HT-29 (cell line): ENCODE measurements around the gene FZR1. TPM values are rescaled to one million over a fixed set of nuclear protein-coding genes. Genes with fewer than 3 reads are reported as not detected.
"Not testable (repeated sequence)": the region's sequence is repeated elsewhere in the genome, so short reads cannot be mapped to it uniquely, and the experiment has no call there.

Source experiments
- DNase-seq: peaks from one replicate; pipeline ENCODE4 v3.0.0-alpha.2; 2015; ENCODE audit warnings: low spot score
- total RNA-seq: library from RNA; depleted of rRNA; stranded (reverse); fragments of >200 nt; shearing (Covaris generic); gene quantifications from 2 replicates; pipeline ENCODE4 v1.2.3, GENCODE V29; 2014

FZR1 gene
- total RNA-seq, 1 experiment from 2014 or later = 62.5 TPM

DNA sequence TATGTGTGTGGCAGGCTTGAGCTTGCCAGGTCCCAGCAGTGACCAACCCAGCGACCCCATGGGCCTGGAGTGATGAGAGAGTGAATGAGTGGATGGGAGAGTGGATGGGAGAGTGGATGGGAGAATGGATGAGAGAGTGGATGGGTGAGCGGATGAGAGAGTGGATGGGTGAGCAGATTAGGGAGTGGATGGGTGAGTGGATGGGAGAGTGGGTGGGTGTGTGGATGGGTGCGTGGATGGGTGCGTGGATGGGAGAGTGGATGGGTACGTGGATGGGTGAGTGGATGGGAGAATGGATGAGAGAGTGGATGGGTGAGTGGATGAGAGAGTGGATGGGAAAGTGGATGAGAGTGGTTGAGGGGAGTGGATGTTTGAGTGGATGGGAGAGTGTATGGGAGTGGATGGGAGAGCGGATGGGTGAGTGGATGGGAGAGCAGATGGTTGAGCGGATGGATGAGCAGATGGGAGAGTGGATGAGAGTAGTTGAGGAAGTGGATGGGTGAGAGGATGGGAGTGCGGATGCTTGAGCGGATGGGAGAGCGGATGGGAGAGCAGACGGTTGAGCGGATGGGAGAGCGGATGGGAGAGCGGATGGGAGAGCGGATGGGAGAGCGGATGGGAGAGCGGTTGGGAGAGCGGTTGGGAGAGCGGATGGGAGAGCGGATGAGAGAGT, 22.6 kb downstream of the FZR1 start:
- no peak for DNase-seq

DNA sequence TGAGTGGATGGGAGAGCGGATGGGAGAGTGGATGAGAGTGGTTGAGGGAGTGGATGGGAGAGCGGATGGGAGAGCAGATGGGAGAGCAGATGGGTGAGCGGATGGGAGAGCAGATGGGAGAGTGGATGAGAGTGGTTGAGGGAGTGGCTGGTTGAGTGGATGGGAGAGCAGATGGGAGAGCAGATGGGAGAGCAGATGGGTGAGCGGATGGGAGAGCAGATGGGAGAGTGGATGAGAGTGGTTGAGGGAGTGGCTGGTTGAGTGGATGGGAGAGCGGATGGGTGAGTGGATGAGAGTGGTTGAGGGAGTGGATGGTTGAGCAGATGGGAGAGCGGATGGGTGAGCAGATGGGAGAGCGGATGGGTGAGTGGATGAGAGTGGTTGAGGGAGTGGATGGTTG, 23.2 kb downstream of the FZR1 start:
- DNase-seq = not testable (repeated sequence)

DNA sequence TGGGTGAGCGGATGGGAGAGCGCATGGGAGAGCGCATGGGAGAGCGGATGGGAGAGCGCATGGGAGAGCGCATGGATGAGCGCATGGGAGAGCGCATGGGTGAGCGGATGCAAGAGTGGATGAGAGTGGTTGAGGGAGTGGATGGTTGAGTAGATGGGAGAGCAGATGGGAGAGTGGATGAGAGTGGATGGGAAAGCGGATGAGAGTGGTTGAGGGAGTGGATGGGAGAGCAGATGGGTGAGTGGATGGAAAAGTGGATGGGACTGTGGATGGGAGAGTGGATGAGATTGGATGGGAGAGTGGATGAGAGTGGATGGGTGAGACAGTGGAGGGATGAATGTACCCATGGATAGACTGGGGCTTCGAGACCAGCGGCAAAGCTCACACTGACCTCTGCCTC, 24.3 kb downstream of the FZR1 start:
- no peak for DNase-seq

DNA sequence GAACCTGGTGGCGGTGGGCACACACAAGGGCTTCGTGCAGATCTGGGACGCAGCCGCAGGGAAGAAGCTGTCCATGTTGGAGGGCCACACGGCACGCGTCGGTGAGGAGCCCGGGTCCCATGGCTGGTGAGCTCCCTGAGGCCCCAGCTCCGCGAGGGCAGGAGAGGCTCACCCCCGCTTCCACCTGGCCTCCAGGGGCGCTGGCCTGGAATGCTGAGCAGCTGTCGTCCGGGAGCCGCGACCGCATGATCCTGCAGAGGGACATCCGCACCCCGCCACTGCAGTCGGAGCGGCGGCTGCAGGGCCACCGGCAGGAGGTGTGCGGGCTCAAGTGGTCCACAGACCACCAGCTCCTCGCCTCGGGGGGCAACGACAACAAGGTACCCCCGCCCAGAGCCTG, 25.6 kb downstream of the FZR1 start:
- DNase-seq = no peak

DNA sequence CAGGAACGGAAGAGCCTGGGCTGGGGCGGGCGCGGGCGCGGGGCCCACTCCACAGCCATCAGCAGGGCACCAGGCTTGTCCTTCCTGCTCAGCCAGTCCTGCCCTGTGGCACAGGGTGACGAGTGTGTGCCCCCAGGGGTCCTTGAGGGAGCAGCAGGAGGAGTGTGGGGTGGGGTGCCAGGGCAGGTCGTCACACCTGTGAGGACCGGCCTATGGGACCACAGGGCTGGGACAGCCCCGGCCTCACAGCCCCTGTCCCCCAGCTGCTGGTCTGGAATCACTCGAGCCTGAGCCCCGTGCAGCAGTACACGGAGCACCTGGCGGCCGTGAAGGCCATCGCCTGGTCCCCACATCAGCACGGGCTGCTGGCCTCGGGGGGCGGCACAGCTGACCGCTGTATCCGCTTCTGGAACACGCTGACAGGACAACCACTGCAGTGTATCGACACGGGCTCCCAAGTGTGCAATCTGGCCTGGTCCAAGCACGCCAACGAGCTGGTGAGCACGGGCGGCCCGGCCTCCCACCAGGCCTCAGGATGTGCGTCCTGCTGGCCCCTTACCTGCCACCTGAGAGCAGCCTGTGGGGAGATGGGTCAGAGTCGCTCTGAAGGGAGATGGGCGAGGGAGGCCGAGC, 26.2 kb downstream of the FZR1 start:
- no peak for DNase-seq

DNA sequence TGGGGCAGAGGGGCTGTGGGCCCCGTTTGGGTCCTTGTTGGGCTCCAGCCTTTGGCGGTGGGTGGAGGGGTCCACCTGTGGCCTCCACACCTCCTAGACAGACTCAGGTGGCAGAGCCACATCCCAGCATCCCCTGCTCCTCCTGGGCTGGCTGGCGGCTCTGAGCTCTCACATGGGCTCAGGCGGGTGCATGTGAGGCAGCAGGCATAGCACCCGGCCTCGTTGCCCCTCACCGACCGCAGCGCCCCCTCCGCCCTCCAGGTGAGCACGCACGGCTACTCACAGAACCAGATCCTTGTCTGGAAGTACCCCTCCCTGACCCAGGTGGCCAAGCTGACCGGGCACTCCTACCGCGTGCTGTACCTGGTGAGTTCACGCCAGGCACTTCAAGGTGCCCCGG, 26.9 kb downstream of the FZR1 start:
- no peak for DNase-seq

DNA sequence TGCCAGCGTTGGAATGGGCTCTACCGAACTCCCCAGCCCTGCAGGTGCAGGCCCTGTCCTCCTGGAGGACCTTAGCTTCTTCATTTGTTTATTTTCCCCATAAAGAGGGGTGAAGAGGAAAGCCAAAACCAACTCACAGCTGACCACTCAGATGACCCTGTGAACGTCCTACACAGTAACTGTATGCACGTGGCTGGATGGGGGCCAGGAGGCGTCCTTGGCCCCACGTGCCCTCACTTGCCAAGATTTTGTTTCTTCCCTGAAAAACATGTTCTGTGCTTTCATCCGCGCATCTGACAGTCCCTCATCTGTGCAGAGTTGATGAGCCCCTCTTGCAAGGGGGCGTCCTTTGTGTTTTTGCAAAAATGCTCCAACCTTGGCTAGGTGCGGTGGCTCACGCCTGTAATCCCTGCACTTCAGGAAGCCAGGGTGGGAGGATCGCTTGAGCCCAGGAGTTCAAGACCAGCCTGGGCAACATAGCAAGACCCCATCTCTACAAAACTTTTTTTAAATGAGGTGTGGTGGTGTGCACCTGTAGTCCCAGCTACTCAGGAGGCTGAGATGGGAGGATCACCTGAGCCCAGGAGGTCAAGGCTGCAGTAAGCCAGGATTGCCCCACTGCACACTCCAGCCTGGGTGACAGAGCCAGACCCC, 27.6 kb downstream of the FZR1 start:
- no peak for DNase-seq

DNA sequence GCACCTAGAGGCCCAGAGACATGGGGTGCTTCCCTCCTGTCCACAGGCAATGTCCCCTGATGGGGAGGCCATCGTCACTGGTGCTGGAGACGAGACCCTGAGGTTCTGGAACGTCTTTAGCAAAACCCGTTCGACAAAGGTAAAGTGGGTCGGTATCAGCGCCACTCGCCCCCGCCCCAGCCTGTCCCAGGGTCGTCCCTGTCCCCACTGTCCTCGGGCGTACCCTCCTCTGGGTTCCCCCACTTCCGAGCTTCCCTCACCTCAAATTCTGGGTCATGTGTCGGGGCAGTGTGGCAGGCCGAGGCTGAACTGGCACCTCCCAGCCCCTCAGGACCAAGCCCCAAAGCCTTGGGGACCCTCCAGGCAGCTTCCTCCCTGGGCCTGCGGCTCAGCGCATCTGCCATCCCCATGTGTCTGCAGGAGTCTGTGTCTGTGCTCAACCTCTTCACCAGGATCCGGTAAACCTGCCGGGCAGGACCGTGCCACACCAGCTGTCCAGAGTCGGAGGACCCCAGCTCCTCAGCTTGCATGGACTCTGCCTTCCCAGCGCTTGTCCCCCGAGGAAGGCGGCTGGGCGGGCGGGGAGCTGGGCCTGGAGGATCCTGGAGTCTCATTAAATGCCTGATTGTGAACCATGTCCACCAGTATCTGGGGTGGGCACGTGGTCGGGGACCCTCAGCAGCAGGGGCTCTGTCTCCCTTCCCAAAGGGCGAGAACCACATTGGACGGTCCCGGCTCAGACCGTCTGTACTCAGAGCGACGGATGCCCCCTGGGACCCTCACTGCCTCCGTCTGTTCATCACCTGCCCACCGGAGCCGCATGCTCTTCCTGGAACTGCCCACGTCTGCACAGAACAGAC, 28.5 kb downstream of the FZR1 start:
- no peak for DNase-seq

DNA sequence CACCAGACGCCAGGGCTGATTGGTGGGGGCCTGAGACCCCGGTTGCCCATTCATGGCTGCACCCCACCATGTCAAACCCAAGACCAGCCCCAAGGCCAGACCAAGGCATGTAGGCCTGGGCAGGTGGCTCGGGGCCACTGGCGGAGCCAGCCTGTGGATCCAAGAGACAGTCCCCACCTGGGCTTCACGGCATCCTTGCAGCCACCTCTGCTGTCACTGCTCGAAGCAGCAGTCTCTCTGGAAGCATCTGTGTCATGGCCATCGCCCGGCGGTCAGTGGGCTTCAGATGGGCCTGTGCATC, 29.1 kb downstream of the FZR1 start:
- no peak for DNase-seq

DNA sequence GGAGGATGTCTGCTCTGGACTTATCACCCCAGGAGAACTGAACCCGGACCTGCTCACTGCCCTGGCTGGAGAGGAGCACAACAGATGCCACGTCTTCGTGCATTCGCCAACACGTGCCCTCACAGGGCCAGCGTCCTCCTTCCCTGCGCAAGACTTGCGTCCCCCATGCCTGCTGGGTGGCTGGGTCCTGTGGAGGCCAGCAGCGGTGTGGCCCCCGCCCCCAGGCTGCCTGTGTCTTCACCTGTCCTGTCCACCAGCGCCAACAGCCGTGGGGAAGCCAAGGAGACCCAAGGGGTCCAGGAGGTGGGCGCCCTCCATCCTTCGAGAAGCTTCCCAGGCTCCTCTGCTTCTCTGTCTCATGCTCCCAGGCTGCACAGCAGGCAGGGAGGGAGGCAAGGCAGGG, 29.5 kb downstream of the FZR1 start:
- DNase-seq = no peak

DNA sequence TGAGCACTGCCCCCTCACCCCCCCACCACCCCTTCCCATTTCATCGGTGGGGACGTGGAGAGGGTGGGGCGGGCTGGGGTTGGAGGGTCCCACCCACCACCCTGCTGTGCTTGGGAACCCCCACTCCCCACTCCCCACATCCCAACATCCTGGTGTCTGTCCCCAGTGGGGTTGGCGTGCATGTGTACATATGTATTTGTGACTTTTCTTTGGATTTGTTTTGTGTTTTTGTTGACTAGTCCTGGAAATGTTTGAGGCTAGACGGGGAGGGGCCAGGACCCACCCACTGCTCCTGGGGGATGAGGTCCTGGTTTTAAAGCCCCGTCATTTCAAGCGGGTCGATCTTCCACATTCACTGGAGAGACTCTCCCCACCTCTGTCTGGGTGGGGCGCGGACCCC, 29.9 kb downstream of the FZR1 start:
- no peak for DNase-seq

DNA sequence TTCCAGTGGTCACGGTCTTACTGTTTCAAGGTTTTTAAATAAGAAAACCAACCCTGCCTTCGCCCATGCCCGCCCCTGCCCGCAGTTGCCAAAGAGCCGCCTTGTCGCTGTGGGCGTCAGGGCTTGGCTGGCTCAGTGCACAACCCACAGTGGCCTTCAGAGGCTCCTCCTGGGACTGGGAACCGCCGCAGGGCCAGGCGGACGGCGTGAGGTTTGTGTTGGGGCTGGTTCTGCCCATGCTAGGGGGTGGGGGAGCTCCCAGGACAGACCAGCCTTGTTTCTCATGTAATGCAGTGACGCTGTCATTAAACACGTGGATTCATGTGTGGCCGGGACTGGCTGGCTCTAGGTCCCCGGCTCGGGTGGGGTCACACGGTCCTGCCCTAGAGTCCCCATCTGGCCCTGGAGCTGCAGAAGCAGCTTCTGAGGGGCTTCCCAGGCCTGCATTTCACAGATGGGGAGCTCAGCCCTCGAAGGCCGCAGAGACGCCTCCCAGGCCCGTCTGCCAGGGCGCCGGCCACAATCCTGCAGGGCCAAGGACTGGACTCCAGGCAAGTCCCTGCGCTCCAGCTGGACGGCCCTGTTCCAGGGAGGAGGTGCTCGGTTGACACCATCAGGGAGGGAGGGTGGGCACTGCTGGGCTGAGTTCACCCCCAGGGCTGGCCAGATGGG, 30.5 kb downstream of the FZR1 start:
- no peak for DNase-seq

DNA sequence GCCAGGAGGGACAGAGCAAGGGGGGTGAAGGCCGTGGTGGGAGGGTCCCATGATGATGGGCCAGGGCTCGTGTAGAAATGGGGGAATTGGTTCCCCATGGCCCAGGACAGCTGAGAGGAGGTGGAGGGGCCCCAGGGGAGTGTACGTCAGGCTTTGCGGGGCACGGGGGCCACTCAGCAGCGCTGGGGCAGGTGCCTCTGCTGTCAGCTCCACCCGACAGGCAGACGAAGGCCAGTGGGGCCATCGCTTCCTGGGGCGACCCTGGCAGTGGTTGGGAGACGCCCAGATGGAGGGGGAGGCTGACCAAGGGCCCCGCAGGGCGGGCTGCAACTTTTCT, 31.0 kb downstream of the FZR1 start:
- DNase-seq = no peak

DNA sequence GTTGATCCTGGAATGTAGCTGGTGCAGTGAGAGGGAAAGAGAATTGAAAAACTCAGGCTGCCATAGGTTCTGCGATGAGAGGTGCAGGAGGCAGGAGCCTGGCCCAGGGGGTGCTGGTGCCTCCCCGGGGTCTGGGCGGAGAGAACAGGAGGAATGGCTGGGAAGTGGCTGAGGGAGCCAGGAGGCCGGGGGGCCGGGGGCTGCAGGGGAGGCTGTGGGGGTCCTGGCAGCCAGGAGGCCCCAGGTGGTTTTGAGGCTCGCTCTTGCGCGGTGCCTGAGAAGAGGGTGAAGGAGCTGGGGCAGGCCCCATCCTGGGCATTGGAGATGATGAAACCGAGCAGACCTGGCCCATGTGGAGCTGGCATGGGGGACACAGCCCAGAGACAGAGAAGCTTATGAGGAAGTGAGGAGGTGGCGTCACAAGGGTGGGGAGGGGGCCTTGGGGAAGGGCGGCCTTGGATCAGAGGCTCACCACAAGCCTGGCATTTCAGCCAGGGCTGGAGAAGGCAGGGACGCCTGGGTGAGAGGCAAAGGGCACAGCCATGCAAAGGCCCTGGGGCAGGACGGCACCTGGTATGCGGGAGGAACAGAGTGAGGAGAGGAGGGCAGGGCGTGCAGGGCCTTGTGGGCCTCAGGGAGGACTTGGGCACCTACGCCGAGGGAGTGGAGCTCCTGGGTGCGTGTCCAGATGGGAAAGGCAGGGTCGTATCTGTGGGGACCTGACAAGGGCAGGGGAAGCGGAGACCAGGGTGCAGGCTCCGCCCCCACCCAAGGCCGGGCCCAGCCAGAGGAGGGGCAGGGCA, 31.5 kb downstream of the FZR1 start:
- DNase-seq = no peak

DNA sequence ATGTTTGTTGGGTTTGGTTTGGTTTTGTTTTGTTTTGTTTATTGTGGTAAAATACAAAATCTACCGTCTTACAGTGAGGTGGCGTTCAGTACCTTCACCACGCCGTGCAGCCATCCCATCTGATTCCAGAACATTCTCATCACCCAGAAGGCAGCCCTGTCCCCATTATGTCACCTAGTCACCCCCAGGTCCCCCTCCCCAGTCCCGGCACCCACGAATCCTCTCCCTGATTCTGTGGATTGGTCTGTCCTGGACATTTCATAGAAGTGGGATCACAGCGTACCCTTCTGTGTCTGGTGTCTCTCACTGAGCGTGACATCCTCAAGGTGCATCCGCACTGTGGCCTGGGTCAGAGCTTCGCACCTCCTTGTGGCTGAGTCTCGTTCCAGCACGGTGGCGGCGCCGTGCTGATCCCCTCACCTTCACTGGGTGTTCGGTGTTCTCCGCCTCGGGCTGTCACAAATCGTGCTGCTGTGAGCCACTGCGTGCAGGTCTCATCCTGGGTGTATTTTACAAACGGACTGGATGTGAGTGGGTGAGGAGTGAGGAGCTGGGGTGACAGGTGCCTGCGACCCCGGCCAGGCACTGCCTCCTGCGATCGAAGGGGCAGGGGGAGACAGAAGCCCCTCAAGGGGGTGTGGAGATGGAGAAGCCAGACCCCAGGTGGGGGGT, 32.3 kb downstream of the FZR1 start:
- DNase-seq = no peak

DNA sequence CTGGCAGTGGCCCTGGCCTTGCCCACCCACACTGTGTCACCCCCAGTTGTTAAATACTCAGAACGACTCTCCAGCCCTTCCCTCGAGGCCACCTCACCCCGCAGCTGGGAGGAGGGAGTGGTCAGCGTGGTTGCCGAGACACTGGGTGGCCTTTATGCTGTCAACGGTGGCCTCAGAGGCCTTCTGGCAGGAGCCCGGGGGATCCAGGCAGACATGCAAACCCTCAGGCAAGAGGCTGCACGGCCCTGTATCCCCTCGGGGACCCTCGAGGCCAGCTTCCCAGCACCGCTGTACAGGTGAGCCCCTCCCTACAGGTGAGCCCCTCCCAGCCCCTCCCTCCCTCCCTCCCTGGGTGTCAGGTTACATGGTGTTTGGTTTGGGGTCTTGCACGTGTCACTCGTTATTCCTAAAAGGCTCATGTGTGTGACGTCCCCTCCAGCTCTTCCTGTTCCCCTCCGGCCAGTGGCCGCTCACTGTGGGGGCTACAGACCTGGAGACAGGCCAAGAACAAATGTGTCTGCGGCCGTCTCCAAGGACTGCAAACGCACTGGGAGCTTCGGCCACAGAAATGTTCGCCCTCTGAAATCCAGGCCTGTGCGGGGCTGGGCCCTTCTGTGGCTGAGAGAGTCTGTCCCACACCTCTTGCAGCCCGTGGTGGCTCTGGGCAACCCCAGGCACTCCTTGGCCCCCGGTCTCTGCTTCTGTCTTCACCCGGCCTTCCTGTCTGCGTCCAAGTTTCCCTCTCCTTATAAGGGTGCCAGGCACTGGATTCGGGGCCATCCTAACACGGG, 33.0 kb downstream of the FZR1 start, which contains the start of gene TEKTIP1:
Gene TEKTIP1, plus strand, starts transcription at position 210 of the 791 bp plus-strand sequence. Its CDS starts 4 bp downstream, at position 214.
- DNase-seq = no peak

DNA sequence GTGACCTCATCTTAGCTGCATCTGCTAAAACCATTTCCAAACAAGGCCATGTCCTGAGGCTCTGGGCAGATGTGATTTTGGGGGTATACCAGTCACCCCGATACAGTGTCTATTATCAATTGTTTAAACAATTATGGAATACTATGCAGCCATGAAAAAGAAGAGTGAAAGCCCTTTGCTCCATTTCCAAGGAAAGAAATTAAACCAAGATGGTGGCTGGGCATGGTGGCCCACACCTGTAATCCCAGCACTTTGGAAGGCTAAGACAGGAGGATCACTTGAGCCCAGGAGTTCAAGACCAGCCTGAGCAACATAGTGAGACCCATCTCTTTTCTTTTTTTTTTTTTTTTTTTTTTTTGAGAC, 33.6 kb downstream of the FZR1 start:
- DNase-seq = no peak

DNA sequence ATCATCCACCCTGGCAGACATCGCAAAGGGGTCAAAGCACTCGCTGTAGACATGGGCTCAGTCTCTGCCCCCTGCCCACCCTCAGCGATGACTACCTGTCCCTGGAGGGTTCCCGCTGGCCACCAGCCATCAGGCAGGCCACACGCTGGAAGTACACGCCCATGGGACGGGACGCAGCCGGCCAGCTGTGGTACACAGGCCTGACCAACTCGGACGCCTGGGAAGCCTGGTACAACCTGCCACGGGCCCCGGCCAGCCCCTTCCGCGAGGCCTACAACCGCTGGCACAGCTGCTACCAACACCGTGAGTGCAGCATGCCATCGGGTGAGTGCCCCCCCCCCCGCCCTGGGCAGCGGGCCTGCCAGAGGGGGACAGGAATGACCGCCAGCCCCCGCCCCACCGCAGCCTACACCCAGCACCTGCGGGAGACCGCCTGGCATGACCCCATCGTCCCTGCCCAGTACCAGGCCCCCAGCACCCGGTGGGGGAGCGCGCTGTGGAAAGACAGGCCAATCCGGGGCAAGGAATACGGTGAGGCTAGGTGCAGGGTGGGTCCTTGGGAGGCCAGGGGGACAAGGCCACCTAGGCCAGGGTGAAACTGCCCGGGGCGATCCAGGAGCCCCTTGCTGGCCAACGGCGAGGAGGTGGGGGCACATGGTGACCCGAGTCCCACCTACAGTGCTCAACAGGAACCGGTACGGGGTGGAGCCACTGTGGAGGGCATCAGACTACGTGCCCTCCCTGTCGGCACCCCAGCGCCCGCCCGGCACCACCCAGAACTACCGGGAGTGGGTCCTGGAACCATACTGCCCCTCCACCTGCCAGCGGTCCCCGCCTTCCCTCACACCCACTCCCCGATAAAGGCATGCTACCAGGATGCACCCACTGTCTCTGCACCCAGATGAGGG, 37.3 kb downstream of the FZR1 start:
- DNase-seq = no peak

DNA sequence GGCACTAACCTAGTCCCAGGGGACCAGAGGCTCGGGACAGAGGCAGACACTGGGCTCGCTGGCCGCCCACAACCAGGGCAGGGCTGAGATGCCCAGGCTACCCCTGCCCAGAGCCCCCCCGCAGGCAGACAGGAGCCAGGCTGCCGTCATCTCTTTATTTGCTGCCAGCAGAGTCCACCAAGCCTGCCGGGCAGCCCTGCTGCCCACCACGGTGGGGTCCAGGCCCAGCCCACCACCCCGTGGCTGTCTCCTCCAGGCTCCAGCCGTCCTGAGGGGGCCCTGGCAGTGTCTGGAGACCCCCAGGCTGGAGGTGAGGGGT, 37.9 kb downstream of the FZR1 start:
- DNase-seq = no peak
